ENCODE results near the gene ATXN2.
"Not testable (repeated sequence)": the region's sequence is repeated elsewhere in the genome, so short reads cannot be mapped to it uniquely, and the experiment has no call there.

Gene ATXN2

GRCh38 chr12:111607239-111607638 is 8.1 kb upstream of the ATXN2 start:
- no peak overlapping the region for H3K4me3 ChIP-seq (replicated peaks; ENCODE audit: low read depth, low read length)
- DNase-seq (ENCODE audit: extremely low read depth, low read depth), result no peak
- TF ChIP-seq CTCF (IDR thresholded peaks at IDR 0.05; ENCODE audit: low read depth, low read length, missing control alignments), result no peak

GRCh38 chr12:111606767-111607230 is 7.7 kb upstream of the ATXN2 start:
- no peak for DNase-seq (ENCODE audit: extremely low read depth, low read depth)
- H3K4me3 ChIP-seq (replicated peaks; ENCODE audit: low read depth, low read length), result no peak overlapping the region
- TF ChIP-seq CTCF (IDR thresholded peaks at IDR 0.05; ENCODE audit: low read depth, low read length, missing control alignments), result no peak

- DNase-seq (ENCODE audit: extremely low read depth, low read depth), result no peak
- TF ChIP-seq CTCF (IDR thresholded peaks at IDR 0.05; ENCODE audit: low read depth, low read length, missing control alignments), result no peak
Measured at GRCh38 chr12:111605911-111606766, 7.0 kb upstream of the ATXN2 start.

GRCh38 chr12:111602857-111603256 is 3.7 kb upstream of the ATXN2 start:
- not testable (repeated sequence) for H3K4me3 ChIP-seq (replicated peaks; ENCODE audit: low read depth, low read length); DNase-seq (ENCODE audit: extremely low read depth, low read depth)

More at GRCh38 chr12:111605911-111606766, 7.0 kb upstream of the ATXN2 start:
- no peak overlapping the region for H3K4me3 ChIP-seq (replicated peaks; ENCODE audit: low read depth, low read length)

- no peak for DNase-seq (ENCODE audit: extremely low read depth, low read depth)
- no peak for TF ChIP-seq CTCF (IDR thresholded peaks at IDR 0.05; ENCODE audit: low read depth, low read length, missing control alignments)
- no peak overlapping the region for H3K4me3 ChIP-seq (replicated peaks; ENCODE audit: low read depth, low read length)
Measured at GRCh38 chr12:111602348-111602747, 3.2 kb upstream of the ATXN2 start.

GRCh38 chr12:111600986-111601385 is 1.9 kb upstream of the ATXN2 start:
- not testable (repeated sequence) for H3K4me3 ChIP-seq (replicated peaks; ENCODE audit: low read depth, low read length); DNase-seq (ENCODE audit: extremely low read depth, low read depth)

GRCh38 chr12:111600205-111600642 is 1.1 kb upstream of the ATXN2 start:
- no peak for DNase-seq (ENCODE audit: extremely low read depth, low read depth)
- peak overlapping the region; percentile 73 for H3K4me3 ChIP-seq (replicated peaks; ENCODE audit: low read depth, low read length)
- TF ChIP-seq CTCF (IDR thresholded peaks at IDR 0.05; ENCODE audit: low read depth, low read length, missing control alignments), result no peak
